GM12865 (cell line): Measurements from ENCODE around the gene INAVA.

Source experiments
- DNase-seq: peaks from one replicate; pipeline ENCODE4 v3.0.0; 2010; ENCODE audit warnings: low read depth
- H3K4me3 ChIP-seq: 2 replicates; pipeline ENCODE4 v1.5.1; 2011; ENCODE audit warnings: mild to moderate bottlenecking, low read depth, low read length, control low read depth
- CTCF ChIP-seq: IDR thresholded peaks from 2 replicates; pipeline ENCODE4 v1.5.1; 2011; ENCODE audit warnings: low read length, control low read depth, low read depth, inconsistent platforms; ENCODE audit not compliant: insufficient read depth; ENCODE audit errors: missing control alignments

The INAVA gene

GRCh38 chr1:200875416-200875815, 19.3 kb upstream of the INAVA start:
- no peak for DNase-seq
- no peak for TF ChIP-seq CTCF
- H3K4me3 ChIP-seq: no peak overlapping the region

- no peak for DNase-seq
- H3K4me3 ChIP-seq: no peak overlapping the region
- no peak for TF ChIP-seq CTCF
Measured at GRCh38 chr1:200877010-200877409, 17.7 kb upstream of the INAVA start.

- TF ChIP-seq CTCF: no peak
- no peak overlapping the region for H3K4me3 ChIP-seq
- peak; percentile 89 for DNase-seq
Measured at GRCh38 chr1:200877839-200878551, 16.7 kb upstream of the INAVA start.

- no peak overlapping the region for H3K4me3 ChIP-seq
- TF ChIP-seq CTCF: no peak
- peak; percentile 78 for DNase-seq
Measured at GRCh38 chr1:200880212-200880611, 14.5 kb upstream of the INAVA start.

- no peak overlapping the region for H3K4me3 ChIP-seq
- TF ChIP-seq CTCF: no peak
- no peak for DNase-seq
Measured at GRCh38 chr1:200883118-200883517, 11.6 kb upstream of the INAVA start.

- TF ChIP-seq CTCF: no peak
- DNase-seq: peak; percentile 41
- no peak overlapping the region for H3K4me3 ChIP-seq
Measured at GRCh38 chr1:200885623-200886402, 8.9 kb upstream of the INAVA start.
